Jurkat, Clone E6-1 (cell line): ENCODE results near the gene TOGARAM1.
"Not testable (repeated sequence)": the region's sequence is repeated elsewhere in the genome, so short reads cannot be mapped to it uniquely, and the experiment has no call there.

Experiments used
- DNase-seq: peaks from one replicate; pipeline ENCODE4 v3.0.0-alpha.2; 2011; ENCODE audit warnings: low read depth, low spot score
- H3K4me3 ChIP-seq: 2 replicates; pipeline ENCODE4 v1.5.1; 2011; ENCODE audit warnings: mild to moderate bottlenecking, low read length, control low read depth, moderate library complexity

TOGARAM1 gene

GRCh38 chr14:45078323-45078722 lies 116.3 kb downstream of the TOGARAM1 start:
- no peak overlapping the region for H3K4me3 ChIP-seq
- DNase-seq = no peak

- DNase-seq, H3K4me3 ChIP-seq: not testable (repeated sequence)
Observed at GRCh38 chr14:45080416-45080968, 118.5 kb downstream of the TOGARAM1 start.

GRCh38 chr14:45081096-45081495 lies 119.1 kb downstream of the TOGARAM1 start:
- H3K4me3 ChIP-seq, DNase-seq: not testable (repeated sequence)

GRCh38 chr14:45082420-45082819 lies 120.4 kb downstream of the TOGARAM1 start:
- DNase-seq = no peak
- no peak overlapping the region for H3K4me3 ChIP-seq

GRCh38 chr14:45083617-45083975 lies 121.6 kb downstream of the TOGARAM1 start:
- H3K4me3 ChIP-seq = peak overlapping the region; percentile 95
- no peak for DNase-seq

- H3K4me3 ChIP-seq = peak within 1 kb of the TSS; percentile 95
- DNase-seq = peak; percentile 85
Observed at GRCh38 chr14:45083976-45084722, 122.2 kb downstream of the TOGARAM1 start, which contains the start of gene PRPF39. Gene PRPF39 (plus strand): TSS chr14:45084116. CDS start chr14:45095240, 11,124 bp downstream.

- DNase-seq = no peak
- H3K4me3 ChIP-seq = peak overlapping the region; percentile 95
Observed at GRCh38 chr14:45084946-45085346, 123.0 kb downstream of the TOGARAM1 start.

- no peak overlapping the region for H3K4me3 ChIP-seq
- DNase-seq = no peak
Observed at GRCh38 chr14:45089813-45090212, 127.8 kb downstream of the TOGARAM1 start.

GRCh38 chr14:45091710-45092109 lies 129.7 kb downstream of the TOGARAM1 start:
- no peak for DNase-seq
- no peak overlapping the region for H3K4me3 ChIP-seq

GRCh38 chr14:45094275-45094674 lies 132.3 kb downstream of the TOGARAM1 start:
- no peak overlapping the region for H3K4me3 ChIP-seq
- DNase-seq = no peak

- no peak for DNase-seq
- no peak overlapping the region for H3K4me3 ChIP-seq
Observed at GRCh38 chr14:45095143-45095542, 133.2 kb downstream of the TOGARAM1 start.

- no peak for DNase-seq
Observed at GRCh38 chr14:45096218-45096617, 134.2 kb downstream of the TOGARAM1 start.

GRCh38 chr14:45103806-45104205 lies 141.8 kb downstream of the TOGARAM1 start:
- DNase-seq = no peak
- H3K4me3 ChIP-seq = no peak overlapping the region

More at GRCh38 chr14:45096218-45096617, 134.2 kb downstream of the TOGARAM1 start:
- H3K4me3 ChIP-seq = no peak overlapping the region

- DNase-seq = no peak
- no peak overlapping the region for H3K4me3 ChIP-seq
Observed at GRCh38 chr14:45104561-45104960, 142.6 kb downstream of the TOGARAM1 start.

GRCh38 chr14:45112896-45113781 lies 151.1 kb downstream of the TOGARAM1 start:
- DNase-seq = no peak
- H3K4me3 ChIP-seq = no peak overlapping the region

- no peak for DNase-seq
Observed at GRCh38 chr14:45114327-45114726, 152.3 kb downstream of the TOGARAM1 start.

GRCh38 chr14:45118594-45118993 lies 156.6 kb downstream of the TOGARAM1 start:
- no peak for DNase-seq
- no peak overlapping the region for H3K4me3 ChIP-seq

More at GRCh38 chr14:45114327-45114726, 152.3 kb downstream of the TOGARAM1 start:
- no peak overlapping the region for H3K4me3 ChIP-seq

GRCh38 chr14:45120096-45120495 lies 158.1 kb downstream of the TOGARAM1 start:
- DNase-seq = no peak
- H3K4me3 ChIP-seq = no peak overlapping the region

GRCh38 chr14:45123271-45123670 lies 161.3 kb downstream of the TOGARAM1 start:
- no peak for DNase-seq
- H3K4me3 ChIP-seq = no peak overlapping the region
